GM15510 (cell line): ENCODE results near the gene AICDA.

ENCODE experiments used
- POLR2A ChIP-seq: IDR thresholded peaks from 3 replicates; pipeline ENCODE4 v1.6.1; 2011; ENCODE audit warnings: borderline replicate concordance; ENCODE audit not compliant: insufficient read length; ENCODE audit errors: extremely low read depth

AICDA gene

DNA sequence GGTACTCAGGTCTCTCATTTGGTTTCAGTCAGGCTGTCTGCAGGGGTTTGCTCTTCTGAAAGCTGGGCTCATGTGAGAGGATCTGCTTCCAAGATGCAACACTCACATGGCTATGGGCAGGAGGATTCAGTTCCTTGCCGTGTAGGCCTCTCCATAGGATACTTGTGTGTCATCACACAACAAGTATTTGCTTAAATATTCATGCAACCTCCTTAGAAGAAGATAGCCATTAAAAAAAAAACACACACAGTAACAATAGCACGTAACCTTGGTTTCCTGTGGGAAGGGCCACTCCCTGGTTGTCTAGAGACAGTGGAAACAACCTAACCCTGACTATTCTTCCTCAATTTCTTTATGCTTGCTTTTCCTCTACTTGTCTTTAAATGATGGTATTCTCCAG, 40.2 kb downstream of the AICDA start:
- no peak for TF ChIP-seq POLR2A

DNA sequence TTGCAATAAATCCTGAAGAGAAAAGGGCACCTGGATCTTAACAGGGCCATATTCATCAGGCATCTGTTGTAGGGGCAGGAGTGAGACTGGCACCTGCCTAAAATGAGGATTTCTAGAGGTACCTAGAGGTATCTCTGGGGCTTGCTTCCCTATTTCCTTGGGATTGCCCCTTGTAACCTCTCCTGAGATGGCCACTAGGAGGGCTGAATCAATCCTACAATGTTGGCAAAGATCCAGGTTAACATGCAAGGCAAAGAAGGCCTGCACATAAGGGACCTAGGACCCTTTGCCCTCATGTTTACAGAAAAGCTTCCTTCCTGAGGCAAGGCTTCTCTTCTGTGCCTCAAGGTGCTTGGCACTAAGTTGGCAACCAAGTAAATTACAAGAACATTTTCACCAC, 46.1 kb downstream of the AICDA start:
- no peak for TF ChIP-seq POLR2A

DNA sequence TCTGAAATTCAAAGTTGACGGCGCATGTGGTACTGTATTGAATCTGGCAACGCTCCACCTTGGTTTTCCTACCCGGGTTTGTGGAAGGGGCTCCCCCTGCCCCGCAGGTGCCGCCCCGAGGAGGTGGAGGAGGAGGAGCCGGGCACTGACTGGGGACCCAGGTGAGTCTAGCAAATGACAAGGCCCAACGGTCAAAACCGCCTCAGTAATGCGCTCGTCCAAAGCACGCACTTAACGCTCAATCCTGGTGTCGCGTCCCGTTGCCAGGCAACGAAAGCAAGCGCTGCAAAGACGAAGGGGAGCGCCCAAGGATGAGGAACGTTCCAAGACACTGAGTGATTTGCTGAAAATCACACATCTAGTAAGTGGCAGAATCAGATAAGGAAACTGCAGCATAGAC, 48.0 kb downstream of the AICDA start:
- TF ChIP-seq POLR2A = no peak

DNA sequence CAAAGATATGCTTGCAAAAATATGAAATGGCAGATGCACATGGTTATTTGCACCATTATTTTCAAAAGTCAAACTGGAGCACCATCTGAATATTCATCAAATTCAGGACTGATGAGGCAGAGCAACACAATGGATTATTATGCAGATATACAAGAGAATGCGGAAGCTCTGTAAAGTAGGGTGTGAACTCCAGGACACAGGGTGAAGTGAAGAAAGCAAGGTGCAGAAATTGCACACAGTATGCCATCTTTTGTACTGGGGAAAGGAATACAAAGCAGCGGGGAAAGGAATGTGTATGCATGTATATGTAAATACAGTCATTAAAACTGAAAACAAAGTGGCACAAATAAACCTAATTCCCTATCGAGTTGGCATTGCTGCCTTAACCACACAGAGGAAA, 49.3 kb downstream of the AICDA start:
- TF ChIP-seq POLR2A = no peak

DNA sequence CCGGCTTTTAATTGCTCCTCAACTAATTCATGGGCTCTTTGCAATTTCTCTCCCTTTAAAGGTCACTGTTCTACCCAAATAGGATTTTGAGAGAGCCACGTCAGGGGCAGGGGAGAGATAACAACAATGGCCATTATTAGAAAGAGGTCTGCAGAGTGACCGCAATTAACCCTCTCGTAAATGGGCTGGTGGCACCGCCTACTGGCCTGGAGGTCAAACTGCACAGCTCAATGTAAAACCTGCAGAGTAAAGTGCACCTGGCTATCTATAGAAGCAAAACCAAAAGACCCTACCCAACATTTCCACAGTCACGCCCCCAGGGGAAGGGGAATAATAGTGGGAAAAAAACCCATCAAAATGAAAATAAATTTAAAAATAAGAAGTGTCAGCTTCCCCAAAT, 50.3 kb downstream of the AICDA start:
- TF ChIP-seq POLR2A = no peak

DNA sequence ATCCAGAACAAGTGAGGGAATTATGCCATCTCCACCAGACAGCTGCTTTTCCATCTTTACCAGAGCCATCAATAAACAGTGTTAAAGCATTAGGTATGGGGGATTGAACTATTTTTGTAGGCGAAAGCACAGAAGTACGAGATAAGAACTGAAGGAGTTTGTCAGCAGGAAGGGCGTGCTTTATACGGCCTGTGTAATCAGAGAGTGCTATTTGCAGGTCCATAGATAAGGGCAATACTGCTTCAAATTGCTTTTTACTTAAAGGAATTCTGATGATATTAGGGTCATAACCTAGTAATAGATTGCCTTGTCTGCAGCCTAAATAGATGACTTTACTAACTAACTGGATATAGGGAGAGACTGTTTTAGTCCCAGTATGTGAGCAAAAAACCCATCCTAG, 51.6 kb downstream of the AICDA start:
- no peak for TF ChIP-seq POLR2A

DNA sequence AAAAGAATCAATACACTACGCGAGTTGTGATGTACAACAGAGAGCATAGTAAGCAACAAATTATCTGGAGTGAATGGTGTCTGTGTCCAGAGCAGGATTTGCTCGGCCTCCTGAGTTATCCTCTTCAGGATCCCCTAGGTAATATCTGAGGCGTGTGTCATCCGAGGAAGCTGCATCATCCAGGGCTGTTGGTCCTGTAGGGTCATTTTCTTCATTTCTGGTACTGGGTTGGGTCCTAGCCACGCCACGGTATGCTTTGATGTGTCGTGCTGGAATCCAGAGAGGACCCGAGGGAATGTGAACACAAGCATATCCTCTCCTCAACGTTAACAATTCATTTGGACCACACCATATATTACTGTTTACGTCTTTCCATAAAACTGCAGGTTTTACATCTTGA, 53.0 kb downstream of the AICDA start:
- no peak for TF ChIP-seq POLR2A

DNA sequence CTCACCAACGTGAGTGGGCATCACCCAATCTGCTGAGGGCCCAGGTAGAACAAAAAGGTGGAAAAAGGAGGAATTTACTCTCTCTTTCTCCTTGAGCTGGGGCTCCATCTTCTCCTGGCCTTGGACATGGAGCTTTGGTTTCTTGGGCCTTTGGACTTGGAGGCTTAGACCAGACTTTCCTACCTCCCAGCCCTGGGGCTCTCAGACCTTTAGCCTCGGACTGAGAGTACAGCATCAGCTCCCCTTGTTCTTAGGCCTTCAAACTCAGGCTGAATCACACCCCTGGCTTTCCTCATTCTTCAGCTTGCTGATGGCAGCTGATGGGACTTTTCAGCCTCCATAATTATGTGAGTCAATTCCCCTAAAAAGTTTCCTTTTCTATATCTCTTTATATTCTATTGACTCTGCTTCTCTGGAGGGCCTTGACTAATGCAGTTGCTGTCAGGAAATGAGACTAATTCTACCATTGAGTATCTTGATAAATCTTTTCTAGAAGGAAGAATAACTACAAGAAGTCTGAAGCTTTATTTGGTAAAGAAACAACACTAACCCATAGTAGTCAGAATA, 56.0 kb downstream of the AICDA start:
- no peak for TF ChIP-seq POLR2A

DNA sequence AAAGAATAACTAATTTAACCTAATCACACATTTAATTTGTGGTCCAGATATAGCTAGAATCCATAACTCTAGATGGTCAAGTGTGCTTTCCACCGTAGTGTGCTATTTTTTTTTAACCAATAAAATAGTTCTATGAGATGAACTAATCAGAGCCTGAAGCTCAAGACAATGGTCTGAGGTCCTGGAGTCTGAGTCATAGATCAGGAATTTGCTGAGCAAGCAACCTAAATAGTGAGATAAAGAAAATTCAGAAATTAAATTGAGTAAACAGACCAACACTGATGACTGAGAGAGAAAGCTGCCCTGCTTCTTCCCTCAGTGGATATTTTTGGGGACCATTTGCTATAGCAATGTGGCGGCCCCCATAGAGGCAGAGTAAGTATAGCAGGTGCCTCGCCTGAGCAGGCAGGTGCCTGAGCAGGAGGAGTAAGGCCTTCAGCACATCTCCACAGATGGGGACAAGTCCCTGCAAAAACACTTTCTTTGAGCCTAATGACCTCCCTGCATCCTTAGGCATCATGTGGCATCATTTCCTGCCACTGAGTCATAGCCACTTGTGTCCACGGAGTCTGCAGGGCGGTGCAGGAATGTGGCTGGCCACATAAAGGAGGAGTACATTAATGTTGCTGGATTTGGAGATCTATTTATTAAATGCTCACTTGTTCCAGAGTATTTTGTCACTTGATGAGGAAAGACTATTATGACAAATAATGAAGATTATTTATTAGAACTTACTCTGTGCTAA, 58.0 kb downstream of the AICDA start:
- no peak for TF ChIP-seq POLR2A

DNA sequence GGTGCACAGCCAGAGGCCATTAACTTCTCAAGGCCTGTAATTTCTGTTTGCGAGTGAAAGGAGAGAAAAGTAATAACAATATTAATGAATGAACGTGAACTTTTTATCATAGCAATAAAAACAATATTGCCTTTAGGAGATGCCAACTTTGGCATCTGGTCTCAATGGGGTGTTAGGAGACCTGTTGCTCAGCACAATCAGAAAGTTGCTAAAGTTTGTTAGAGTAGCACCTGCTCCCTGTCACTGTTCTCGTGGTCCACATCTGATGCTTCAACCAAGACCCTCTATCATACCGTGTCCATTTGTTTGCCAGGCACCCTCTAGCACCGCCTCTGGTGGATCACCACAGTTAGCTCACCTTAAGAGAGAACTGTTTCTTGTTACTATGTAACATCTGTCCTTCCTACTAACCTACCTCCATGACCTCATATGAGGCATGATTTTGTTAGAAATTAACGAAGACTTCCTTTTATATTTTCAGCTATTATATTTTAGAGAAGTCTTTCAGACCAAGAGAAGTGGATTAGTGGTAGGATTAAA, 59.5 kb downstream of the AICDA start:
- no peak for TF ChIP-seq POLR2A
